ENCODE data around the gene HHLA2. TPM values are rescaled to one million over a fixed set of nuclear protein-coding genes. Genes with fewer than 3 reads are reported as not detected.

The HHLA2 gene, protein sequence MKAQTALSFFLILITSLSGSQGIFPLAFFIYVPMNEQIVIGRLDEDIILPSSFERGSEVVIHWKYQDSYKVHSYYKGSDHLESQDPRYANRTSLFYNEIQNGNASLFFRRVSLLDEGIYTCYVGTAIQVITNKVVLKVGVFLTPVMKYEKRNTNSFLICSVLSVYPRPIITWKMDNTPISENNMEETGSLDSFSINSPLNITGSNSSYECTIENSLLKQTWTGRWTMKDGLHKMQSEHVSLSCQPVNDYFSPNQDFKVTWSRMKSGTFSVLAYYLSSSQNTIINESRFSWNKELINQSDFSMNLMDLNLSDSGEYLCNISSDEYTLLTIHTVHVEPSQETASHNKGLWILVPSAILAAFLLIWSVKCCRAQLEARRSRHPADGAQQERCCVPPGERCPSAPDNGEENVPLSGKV
- total RNA-seq = not detected

GRCh38 chr3:108296239-108296638, at the start of gene HHLA2:
Gene HHLA2, plus strand, starts transcription at chr3:108296548. Its CDS starts 55,266 bp downstream, at chr3:108351814.

Other genes with a start within 250 kb of the HHLA2 start
- gene CD47, start 205.5 kb upstream of the HHLA2 start, total RNA-seq = 100 to 1,000 TPM; 119 to 142 TPM
- gene IFT57, start 74.1 kb upstream of the HHLA2 start, total RNA-seq = 10 to 100 TPM; 30.6 to 46.0 TPM
- under 1 TPM; under 0.01 to 0.34 TPM for gene MYH15, start 214.0 kb downstream of the HHLA2 start, total RNA-seq